Gastroesophageal sphincter (tissue), 3 donors: Measurements from ENCODE around the gene NECTIN3.

Experiments used
- EP300 ChIP-seq: sonication (generic); formaldehyde crosslinking; IDR thresholded peaks from one replicate; pipeline ENCODE4 v1.6.1; 2017; ENCODE audit warnings: antibody characterized with exemption, mild to moderate bottlenecking
- POLR2A ChIP-seq, 2 donors: fragments of 450-650 bp; IDR thresholded peaks; one replicate each; pipeline ENCODE4 v1.6.1; 2017; ENCODE audit warnings: antibody characterized with exemption in 2 of 2, mild to moderate bottlenecking in 2 of 2, moderate library complexity in 1 of 2
- TF ChIP-seq, protein P1 (sequence below), 4 experiments: fragments of 200-600 bp in 2 of 4; fragments of 450-650 bp in 2 of 4; sonication (generic) in 1 of 4; IDR thresholded peaks; one replicate each; pipeline ENCODE4 v1.5.1; 2017 to 2019; ENCODE audit warnings: antibody characterized with exemption in 4 of 4, mild to moderate bottlenecking in 2 of 4, moderate library complexity in 2 of 4

DNA sequence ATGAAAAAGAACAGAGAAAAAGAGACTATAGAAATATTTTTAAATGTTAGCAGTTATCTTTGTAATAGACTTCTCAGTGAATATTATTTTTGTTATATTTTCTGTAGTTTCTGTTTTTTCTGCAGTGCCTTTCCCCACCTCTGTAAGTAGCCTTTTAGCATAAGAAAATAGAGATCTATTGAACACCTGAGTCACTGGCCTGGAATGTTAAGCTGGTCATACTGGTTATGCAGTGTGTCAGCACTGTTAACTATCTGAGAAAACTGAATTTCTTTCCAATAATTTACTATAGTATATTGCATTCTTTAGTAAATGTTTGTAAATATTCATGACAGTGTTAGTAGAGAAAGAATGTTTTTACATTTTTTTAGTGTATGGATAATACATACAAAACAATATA is 79.8 kb downstream of the NECTIN3 start:
- TF ChIP-seq, protein P1, sequence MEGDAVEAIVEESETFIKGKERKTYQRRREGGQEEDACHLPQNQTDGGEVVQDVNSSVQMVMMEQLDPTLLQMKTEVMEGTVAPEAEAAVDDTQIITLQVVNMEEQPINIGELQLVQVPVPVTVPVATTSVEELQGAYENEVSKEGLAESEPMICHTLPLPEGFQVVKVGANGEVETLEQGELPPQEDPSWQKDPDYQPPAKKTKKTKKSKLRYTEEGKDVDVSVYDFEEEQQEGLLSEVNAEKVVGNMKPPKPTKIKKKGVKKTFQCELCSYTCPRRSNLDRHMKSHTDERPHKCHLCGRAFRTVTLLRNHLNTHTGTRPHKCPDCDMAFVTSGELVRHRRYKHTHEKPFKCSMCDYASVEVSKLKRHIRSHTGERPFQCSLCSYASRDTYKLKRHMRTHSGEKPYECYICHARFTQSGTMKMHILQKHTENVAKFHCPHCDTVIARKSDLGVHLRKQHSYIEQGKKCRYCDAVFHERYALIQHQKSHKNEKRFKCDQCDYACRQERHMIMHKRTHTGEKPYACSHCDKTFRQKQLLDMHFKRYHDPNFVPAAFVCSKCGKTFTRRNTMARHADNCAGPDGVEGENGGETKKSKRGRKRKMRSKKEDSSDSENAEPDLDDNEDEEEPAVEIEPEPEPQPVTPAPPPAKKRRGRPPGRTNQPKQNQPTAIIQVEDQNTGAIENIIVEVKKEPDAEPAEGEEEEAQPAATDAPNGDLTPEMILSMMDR (IDR thresholded peaks at IDR 0.05): no peak
- TF ChIP-seq POLR2A (IDR thresholded peaks at IDR 0.05) (no peak), EP300 (no peak)
